Astrocyte (in vitro differentiated cells and primary cell): ENCODE measurements around the gene ANGEL1.

ENCODE experiments used
- CTCF ChIP-seq: IDR thresholded peaks from 2 replicates; pipeline ENCODE4 v1.5.1; 2011; ENCODE audit warnings: low read depth, mild to moderate bottlenecking, inconsistent platforms, low read length, moderate library complexity; ENCODE audit not compliant: insufficient read depth
- EZH2 ChIP-seq: IDR thresholded peaks from 2 replicates; pipeline ENCODE4 v1.6.1; 2012; ENCODE audit warnings: mild to moderate bottlenecking, low read length, inconsistent platforms; ENCODE audit not compliant: insufficient read depth

DNA sequence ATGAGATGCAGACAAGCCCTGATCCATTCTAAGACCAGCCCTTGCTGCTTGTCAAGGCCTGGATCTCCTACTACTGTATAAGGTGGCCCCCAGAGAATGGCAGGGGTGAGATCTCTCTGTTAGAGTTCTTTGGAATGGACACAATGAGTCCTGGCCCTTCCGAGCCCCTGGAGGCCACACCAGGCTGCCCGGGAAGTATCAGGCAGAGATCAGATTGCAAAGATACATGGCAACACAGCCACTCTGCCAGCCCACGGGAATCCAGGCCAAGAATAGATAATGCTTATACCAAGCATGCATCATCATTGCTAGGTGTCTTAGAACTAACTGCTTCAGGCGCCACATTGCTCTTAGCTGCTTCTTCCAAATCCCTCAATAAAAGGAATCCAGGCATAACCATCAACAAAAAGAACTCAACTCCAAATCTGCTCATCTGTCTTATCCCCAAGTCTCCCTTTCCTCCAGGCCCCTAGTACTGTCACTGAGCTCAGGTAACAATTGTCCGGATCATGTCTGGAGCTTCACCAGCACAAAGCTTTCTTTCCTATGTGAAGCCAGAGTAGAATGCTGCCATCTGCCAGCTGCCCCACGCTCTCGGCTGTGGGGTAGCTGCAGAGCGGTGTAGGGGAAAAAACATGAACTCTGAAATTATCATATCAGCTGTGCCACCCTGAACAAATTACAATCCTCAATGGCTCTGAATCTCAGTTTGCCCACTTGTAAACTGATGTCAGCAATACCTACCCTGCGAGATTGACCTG is 56.9 kb downstream of the ANGEL1 start:
- TF ChIP-seq CTCF: no peak
- no peak for TF ChIP-seq EZH2
